HepG2 (cell line): ENCODE results near the gene NDUFS2. TPM values are rescaled to one million over a fixed set of nuclear protein-coding genes. Genes with fewer than 3 reads are reported as not detected.

Experiments
- AHDC1 ChIP-seq: sonication (generic); formaldehyde crosslinking; IDR thresholded peaks from 2 replicates; pipeline ENCODE4 v1.5.1; 2020; ENCODE audit warnings: mild to moderate bottlenecking, missing genetic modification reagents, borderline replicate concordance
- ATM ChIP-seq: fragments of 450-650 bp; IDR thresholded peaks from 2 replicates; pipeline ENCODE4 v1.7.1; 2017; ENCODE audit warnings: mild to moderate bottlenecking, borderline replicate concordance
- FOXP4 ChIP-seq: sonication (generic); formaldehyde crosslinking; IDR thresholded peaks from 2 replicates; pipeline ENCODE4 v1.4.0; 2020; ENCODE audit warnings: missing genetic modification reagents
- GATAD1 ChIP-seq: IDR thresholded peaks from 2 replicates; pipeline ENCODE4 v1.6.1; 2016; ENCODE audit warnings: missing genetic modification reagents, missing compliant biosample characterization
- HMGXB4 ChIP-seq, 2 experiments: sonication (generic) in 1 of 2; formaldehyde crosslinking in 1 of 2; IDR thresholded peaks; 2 replicates each; pipeline versions ENCODE4 v1.4.0 to v1.6.1; 2018 to 2020; ENCODE audit warnings: missing genetic modification reagents in 2 of 2, borderline replicate concordance in 1 of 2, low read depth in 1 of 2, mild to moderate bottlenecking in 1 of 2, missing biosample characterization in 1 of 2
- MXD4 ChIP-seq: IDR thresholded peaks from 2 replicates; pipeline ENCODE4 v1.6.1; 2016; ENCODE audit warnings: mild to moderate bottlenecking, missing biosample characterization, missing genetic modification reagents
- RFX3 ChIP-seq: IDR thresholded peaks from 2 replicates; pipeline ENCODE4 v1.6.1; 2016; ENCODE audit warnings: missing biosample characterization, missing genetic modification reagents
- TRAFD1 ChIP-seq: sonication (generic); formaldehyde crosslinking; IDR thresholded peaks from 2 replicates; pipeline ENCODE4 v1.5.1; 2020; ENCODE audit warnings: missing genetic modification reagents, mild to moderate bottlenecking, borderline replicate concordance
- ZBTB38 ChIP-seq: sonication (generic); formaldehyde crosslinking; IDR thresholded peaks from 2 replicates; pipeline ENCODE4 v1.5.1; 2020; ENCODE audit warnings: mild to moderate bottlenecking, missing genetic modification reagents
- ZNF572 ChIP-seq: sonication (generic); formaldehyde crosslinking; IDR thresholded peaks from 2 replicates; pipeline ENCODE4 v1.5.1; 2020; ENCODE audit warnings: mild to moderate bottlenecking, missing genetic modification reagents
- ZNF687 ChIP-seq: sonication (generic); formaldehyde crosslinking; IDR thresholded peaks from 2 replicates; pipeline ENCODE4 v1.5.1; 2020; ENCODE audit warnings: mild to moderate bottlenecking, missing genetic modification reagents, moderate library complexity
- ZSCAN21 ChIP-seq: sonication (generic); formaldehyde crosslinking; IDR thresholded peaks from 2 replicates; pipeline ENCODE4 v1.8.0; 2022; ENCODE audit warnings: mild to moderate bottlenecking, missing genetic modification reagents, moderate library complexity, borderline replicate concordance
- polyA plus RNA-seq, 8 experiments: library from polyadenylated mRNA; depleted of rRNA in 3 of 8; stranded (reverse) in 7 of 8; unstranded in 1 of 8; fragments of >200 nt; fragmentation: Illumina TruSeq in 4 of 8; extraction: Trizol in 4 of 8; gene quantifications; 2 replicates each; pipeline versions ENCODE4 v1.2.1 to v1.2.3, GENCODE V29; 2011 to 2016; ENCODE audit warnings: low read depth in 4 of 8, missing spikeins in 1 of 8, mixed read lengths in 1 of 8; ENCODE audit not compliant: insufficient read depth in 1 of 8
- total RNA-seq, 5 experiments: library from RNA; depleted of rRNA; stranded (reverse); fragments of >200 nt; fragmentation: Illumina TruSeq; extraction: Trizol; gene quantifications; 2 replicates each; pipeline ENCODE4 v1.2.3, GENCODE V29; 2016; ENCODE audit warnings: low read depth in 1 of 5

NDUFS2 gene
- total and polyA plus RNA-seq, 2 of the 13 experiments (the other 11 are each of a cell fraction or from before 2014, with no cell fraction given) = 89.9 to 118 TPM

- TF ChIP-seq FOXP4 = no peak; the same call in 1 of the 2 replicates
- TF ChIP-seq ZBTB38 (CRISPR knock-in tag) = no peak
- no peak for TF ChIP-seq TRAFD1 (CRISPR knock-in tag)
- 0 out of 2 replicates have a peak, but pooled peaks have one; percentile 50 for TF ChIP-seq ZSCAN21 (CRISPR knock-in tag)
- TF ChIP-seq MXD4 (CRISPR knock-in tag) = no peak
- TF ChIP-seq RFX3 (CRISPR knock-in tag) = no peak
- TF ChIP-seq ATM = no peak
- TF ChIP-seq GATAD1 (CRISPR knock-in tag) = no peak
- TF ChIP-seq ZNF572 (CRISPR knock-in tag) = 0 out of 2 replicates have a peak, but pooled peaks have one; percentile 14
- peak; percentile 80 for TF ChIP-seq ZNF687
- TF ChIP-seq HMGXB4 (CRISPR knock-in tag; IDR thresholded peaks at IDR 0.05; ENCODE audit: borderline replicate concordance in 1 of 2, low read depth in 1 of 2) = 0 out of 4 replicates have a peak, but pooled peaks of 1 of the 2 experiments have one; percentile 25
- TF ChIP-seq AHDC1 = no peak
These were observed 3.8 kb upstream of the NDUFS2 start (continued) for GRCh38 chr1:161198194-161198896.
